GM18498 (cell line): Measurements from ENCODE around the gene KCNQ5.
A peak's percentile ranks its signal among the peaks of the same experiment; 100 is the strongest.
"Not testable (repeated sequence)": the region's sequence is repeated elsewhere in the genome, so short reads cannot be mapped to it uniquely, and the experiment has no call there.

Source experiments
- ATAC-seq: cut with Tn5 transposase; IDR thresholded peaks from one replicate; pipeline ENCODE4 v1.9.1; 2021; ENCODE audit warnings: mild to moderate bottlenecking, moderate library complexity; ENCODE audit not compliant: unreplicated experiment

The KCNQ5 gene

DNA sequence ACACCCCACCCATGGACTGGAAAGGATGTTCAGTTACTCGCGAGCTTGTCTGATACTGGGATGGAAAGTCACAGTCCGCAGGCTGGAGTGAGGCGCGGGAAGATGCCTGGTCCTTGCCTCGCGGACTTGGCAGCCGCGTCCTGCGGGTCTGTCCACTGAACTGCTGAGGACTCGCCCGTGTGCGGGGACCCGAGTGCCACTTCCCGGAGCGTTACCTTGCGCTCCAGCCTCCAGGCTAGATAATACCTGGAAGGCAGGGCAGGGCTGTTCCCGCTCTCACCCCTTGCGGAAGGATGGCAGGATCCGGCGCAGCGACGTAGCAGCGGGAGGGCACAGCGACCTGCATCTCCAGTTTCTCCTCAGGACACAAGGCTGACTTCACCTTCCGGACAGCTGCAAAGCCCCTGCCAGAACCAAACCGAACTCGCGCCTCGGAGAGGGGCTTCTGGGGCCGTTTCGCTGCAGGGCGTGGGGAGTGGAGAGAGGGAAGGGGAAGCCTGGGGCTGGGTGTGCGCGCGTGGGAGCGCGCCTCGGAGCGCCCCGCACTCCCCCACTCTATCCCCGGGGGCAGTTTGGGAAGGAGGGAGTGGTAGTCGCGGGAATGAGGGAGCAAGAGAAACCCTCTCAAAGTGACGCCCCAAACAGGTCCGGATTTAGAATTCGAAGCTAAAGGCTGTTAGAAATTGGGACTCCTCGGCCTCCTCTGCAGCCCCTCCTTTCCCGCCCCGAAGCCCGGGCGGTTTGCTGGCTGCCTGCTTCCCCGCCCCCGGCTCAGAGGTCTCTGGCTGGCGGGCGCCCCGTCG lies at the start of gene KCNQ5:
KCNQ5 (plus strand) TSS at position 774 of the 803 bp plus-strand sequence.
- ATAC-seq = peak; percentile 1

DNA sequence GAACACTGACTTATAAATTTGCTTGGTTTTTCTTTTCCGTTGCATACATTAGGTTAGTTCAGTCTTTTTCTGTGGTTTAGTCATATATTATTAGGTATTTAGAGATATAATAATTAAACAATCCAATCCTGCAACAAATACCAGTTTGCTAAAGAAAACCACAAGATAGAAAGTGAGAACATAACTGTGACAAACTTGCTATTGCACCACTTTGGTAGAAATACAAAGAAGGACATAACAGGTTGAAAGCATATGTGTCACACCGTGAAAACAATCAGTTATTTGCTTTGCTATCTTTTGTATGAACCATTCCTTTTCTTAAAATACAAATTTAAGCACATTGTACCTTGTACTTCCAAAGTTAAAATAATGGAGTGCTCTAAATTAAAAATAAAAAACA lies 42.0 kb upstream of the KCNQ5 start:
- peak; percentile 78 for ATAC-seq

DNA sequence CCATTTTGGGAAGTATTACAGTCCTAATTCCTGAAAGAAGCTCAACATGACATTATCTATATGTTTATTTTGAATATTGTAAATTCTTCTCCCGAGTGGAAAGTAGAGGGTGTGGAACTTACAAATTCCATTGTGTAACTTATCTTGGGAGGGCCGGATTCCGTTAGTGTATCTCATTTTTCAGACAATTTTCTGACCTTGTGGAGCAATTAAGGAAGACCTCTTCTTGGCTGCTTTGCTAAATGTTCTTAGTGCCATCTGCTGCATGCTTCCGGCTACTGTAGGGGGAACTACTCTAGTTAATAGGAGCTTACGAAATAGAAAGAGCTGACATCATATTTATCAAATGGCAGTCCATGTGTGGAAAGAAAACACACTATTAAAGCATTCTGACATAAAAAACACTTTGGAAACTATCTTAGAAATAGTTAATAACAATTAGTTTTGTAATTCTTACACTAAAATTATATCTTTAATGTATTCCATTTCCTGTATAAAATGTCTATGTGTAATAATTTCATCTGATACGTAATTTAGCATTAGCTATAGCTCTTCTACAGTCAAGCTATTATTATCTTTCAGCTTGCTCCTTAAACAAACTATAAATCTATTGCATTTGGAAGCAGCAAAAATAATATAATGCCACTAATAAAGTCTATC lies 41.5 kb upstream of the KCNQ5 start:
- peak; percentile 90 for ATAC-seq

DNA sequence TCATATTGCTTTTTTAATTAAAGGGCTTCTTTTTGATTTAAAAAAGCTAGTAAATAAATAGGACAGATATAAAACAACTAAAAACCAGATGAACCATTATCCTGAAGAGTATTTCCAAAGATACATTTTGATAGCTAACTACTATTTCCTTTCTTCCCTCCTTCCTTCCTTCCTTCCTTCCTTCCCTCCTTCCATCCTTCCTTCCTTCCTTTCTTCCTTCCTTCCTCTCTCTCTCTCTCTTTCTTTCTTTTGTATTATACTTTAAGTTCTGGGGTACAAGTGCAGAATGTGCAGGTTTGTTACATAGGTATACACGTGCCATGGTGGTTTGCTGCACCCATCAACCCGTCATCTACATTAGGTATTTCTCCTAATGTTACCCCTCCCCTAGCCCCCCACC lies 40.9 kb upstream of the KCNQ5 start:
- ATAC-seq = not testable (repeated sequence)

DNA sequence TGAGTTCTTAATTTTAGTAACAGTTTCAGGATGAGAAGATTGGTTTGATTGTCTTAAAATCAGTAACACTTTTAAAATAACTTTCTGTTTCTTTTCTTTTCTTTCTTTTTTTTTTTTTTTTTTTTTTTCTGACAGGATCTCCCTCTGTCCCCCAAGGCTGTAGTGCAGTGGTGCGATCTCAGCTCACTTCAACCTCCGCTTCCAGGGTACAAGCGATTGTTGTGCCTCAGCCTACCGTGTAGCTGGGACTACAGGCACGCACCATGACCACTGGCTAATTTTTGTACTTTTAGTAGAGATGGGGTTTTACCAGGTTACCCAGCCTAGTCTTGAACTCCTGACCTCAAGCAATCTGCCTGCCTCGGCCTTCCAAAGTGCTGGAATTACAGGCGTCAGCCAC lies 33.7 kb upstream of the KCNQ5 start:
- no peak for ATAC-seq

DNA sequence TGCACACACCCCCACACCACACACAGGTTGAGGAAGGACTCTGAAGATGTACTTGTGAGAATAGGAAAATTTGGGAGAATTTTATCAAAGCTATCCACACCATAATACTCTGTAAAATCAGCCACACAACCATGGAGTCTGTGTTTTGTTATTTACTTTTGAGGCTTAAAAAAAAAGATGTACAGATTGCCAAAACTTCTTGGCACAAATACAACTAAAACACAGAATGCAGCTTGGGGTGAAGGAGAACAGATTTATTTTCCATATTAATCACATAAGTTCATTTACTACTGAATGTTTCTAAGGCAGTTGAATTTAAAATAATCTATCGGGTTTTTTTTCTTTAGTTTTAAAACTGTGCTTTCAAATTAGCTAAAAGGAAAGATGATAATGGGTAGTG lies 32.8 kb upstream of the KCNQ5 start:
- ATAC-seq = no peak

DNA sequence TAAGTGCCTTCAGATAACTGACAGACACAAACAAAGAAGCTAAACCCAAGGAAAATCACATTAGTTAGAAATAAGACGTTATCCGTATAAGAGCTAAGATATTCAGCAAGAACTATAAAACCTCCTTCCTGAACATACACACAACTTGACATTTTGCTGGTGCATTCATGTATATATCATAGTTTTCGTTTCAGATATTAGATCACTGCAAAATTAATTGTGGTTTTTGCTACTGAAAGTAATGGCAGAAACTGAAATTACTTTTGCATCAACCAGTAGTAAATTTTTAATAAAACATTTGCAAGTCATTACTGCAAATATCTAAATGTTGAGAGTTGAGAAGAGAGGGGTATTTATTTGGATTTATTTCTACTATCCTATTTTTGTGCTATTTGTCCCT lies 26.1 kb upstream of the KCNQ5 start:
- peak; percentile 73 for ATAC-seq

DNA sequence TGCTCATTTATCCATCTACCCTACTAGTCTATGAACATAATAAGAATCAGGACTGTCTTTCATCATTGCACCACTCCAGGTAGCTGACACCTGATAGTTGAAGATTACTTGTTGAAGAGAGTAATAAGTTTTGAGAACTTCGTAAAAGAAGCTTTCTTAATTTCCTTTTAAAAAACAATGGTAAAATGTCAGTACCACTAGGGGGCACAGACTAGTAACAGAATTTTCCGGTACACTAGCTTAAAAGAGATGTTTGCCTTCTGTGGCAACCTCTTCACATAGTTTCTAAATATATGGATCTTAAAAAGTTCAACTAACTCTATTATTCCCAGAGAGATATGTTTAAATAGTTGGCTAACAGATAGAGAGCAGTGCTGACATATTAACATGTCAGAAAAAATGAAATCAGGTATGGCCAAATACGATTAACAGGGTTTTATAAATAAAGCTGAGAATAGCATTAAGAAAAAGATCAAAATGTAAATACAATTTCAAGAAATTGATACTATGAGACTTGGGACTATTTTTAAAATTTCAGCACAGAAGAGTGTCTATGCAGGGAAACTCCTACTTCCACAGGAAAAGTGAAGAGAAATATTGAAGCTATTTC lies 5.4 kb upstream of the KCNQ5 start:
- no peak for ATAC-seq

DNA sequence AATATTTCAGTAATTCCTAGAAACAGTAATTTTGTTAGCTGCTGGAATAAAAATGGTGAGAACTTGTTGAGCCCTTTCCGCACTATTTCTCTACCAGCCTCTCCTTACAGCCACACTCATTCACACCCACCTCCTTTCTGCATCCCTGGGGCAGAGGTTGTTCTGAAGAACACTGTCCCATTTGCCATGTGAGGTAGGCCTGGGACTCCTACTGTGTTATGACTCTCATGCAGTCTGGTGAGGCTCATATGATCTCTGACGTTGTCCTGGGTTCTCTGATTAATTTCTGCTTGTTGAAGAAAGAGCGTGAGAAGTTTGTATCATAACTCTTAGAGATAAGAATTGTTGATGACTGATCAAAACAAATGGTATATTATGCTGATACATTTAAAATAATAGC lies 4.1 kb upstream of the KCNQ5 start:
- no peak for ATAC-seq

DNA sequence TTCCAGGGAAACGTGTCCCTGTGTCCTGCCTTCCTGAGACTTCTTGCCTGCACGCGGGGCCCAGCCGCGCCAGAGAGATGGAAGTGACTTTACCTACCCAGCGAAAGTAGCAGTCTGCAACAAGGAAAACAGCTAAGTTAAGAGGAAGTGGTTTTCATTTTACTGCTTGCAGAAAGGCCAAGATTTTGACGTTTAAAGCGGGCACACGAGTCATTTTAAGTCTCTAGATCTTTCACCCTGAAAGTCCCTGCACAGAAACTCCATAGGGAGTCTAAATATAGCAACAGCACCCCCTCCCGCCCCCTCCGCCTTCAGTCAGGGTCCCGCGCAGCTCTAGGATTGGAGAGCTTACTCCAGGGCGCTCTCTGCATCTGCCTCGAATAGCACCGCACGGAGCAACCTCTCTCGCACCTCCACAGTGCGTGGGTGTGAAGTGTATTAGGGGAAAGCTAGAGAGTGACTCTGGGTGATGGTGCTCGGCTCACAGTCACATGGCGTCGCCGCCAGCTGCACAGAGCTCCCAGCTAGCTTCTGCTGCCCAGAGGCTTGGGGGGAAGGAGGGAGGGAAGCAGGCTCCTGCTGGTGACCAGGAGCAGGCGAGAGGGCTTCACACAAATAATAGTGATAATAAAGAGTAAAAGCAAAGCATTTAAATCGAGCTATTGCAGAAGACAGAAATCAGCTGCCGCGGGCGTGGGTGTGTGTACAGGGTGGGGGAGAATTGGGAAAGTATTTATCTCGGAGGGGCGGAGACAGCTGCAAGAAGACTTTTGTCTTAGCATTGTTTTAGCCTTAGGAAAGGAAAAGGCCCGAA lies 1.8 kb upstream of the KCNQ5 start:
- ATAC-seq = peak; percentile 60

DNA sequence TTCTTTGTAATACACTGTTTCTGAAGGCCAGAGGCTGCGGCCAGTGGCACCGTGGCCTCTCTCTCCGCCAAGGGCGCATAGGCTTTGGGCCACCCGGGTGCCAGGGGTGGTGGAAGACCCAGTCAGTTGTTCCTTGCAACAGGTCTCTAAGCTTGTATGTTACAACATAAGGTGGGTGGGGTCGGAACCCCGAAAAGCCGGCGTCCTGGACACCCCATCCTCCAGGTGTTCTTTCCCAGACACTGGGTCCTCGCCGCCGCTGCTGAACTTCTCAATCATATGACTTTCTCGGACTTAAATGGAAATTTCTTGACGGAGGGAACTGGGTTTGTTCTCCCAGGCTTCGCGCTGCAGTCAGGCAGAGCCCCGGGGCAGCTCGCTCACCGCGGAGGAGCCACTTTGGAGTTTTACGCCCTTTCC lies 983 bp upstream of the KCNQ5 start:
- ATAC-seq = no peak

DNA sequence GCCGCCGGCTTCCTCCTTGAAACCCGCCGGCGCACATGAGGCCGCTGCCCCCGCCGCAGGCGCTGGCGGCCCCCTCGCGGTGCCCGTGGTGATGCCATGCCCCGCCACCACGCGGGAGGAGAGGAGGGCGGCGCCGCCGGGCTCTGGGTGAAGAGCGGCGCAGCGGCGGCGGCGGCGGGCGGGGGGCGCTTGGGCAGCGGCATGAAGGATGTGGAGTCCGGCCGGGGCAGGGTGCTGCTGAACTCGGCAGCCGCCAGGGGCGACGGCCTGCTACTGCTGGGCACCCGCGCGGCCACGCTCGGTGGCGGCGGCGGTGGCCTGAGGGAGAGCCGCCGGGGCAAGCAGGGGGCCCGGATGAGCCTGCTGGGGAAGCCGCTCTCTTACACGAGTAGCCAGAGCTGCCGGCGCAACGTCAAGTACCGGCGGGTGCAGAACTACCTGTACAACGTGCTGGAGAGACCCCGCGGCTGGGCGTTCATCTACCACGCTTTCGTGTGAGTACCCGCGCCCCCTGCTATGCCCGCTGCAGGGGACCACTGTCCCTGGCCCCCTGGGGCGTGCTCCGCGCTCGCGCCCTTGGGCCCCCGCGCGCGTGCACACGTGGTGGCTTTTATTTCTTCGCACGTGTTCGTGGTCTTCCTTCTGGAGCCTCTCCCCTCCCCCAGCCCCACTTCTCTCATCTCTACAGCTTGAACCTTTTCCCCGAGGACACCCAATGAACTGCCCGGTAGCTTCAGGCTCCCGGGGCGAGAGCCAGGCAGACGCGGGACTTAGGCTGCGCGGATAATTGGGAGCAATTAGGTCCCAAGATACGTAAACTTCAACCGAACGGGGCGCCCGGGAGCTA lies 453 bp downstream of the KCNQ5 start:
- ATAC-seq = peak; percentile 44

DNA sequence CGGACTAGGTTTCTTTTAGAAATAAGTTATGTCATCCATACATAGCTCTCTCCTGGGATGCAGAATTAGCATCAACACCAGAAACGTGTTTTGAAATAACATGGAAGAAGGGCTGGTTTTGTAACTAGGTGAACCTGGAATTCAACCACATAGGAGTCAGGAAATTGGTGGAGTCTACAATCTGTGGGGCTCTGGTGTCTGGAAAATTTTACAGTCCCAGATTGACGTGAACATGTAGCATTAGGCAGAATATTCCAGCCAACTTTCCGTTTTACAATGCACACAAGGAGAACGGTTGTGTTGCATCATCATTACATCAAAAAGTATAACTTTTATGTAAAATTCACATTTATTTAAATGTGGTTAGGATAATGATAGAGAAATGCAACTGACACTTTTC lies 1.9 kb downstream of the KCNQ5 start:
- no peak for ATAC-seq

DNA sequence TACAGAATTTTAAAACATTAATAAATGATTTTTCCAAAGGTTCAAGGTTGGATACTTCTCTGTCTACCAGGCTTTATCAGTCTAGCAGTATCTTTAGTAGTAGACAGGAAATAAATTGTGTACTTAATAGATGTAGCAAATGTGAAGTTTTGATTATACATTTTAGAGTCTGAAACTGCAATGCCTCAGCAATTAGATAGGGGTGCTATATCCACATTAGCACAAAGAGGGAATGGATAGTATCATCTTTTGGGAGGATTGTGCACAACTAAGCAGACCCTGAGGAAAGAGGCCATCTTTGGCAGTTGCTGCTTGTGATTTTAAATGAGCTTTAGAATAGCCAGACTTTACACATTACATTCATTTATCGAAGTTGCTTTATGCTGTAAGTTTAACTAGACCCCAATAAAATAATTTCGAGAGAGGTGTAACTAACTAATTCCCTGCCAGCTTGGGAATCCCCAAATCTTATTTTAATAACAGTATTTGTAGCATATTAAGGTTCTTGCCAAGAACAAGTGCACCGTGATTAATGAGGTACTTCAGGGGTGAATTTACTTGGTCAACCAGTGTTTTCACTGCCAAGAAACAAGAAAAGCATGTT lies 2.8 kb downstream of the KCNQ5 start:
- no peak for ATAC-seq

DNA sequence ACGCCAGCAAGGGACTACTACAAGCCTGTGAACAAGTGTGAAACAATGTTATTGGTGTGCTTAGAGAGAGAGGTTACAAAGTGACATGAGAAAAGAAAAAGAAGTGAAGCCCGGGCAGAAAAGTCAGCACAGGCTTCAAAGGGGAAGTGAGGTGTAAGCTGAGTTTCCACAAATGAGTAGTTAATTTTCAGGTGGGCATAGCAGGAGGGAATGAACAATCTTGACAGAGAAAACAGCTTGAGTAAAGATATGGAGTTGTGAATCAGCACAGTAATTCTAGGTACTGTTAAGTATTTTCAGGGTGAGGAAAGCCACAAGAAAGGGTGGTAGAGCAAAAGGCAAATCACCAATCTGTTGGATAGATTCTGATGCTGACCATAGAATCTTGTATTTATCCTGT lies 4.3 kb downstream of the KCNQ5 start:
- ATAC-seq = peak; percentile 40

DNA sequence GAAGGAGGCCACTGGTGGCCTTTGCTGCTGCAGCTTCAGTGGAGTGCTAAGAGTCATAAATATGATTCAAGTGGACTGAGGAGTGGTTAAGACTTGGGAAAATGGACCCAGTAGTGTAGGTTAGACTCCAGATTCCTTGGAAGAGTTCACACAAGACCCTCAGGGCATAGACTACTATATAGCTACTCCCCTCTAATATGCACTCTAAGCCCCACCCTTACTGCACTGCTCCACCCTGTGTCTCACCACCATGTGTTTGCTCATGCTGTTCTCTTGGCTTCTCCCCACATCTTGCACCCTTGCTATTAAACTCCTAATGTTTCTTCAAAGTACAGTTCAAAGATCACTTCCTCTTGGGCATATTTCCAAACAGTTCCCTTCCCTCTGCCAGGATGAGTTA lies 5.7 kb downstream of the KCNQ5 start:
- ATAC-seq = no peak

DNA sequence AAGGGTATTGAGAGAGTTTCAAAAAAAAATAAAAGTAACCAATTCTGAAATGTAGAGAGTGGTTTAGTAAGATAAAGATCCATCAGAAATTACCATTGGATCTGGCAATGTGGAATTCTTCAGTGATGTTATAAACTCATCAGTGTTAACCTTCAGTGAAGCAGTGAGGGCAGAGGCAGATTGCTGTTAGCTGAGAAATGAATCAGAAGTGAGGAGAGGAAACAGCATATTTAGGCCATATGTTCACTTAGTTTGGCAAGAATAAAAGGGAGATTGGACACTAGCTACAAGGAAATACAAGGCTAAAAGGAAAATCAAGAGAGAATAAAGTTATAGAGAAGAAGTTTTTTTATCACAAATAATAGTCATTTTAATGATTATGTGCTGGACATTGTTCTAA lies 9.6 kb downstream of the KCNQ5 start:
- ATAC-seq = no peak

DNA sequence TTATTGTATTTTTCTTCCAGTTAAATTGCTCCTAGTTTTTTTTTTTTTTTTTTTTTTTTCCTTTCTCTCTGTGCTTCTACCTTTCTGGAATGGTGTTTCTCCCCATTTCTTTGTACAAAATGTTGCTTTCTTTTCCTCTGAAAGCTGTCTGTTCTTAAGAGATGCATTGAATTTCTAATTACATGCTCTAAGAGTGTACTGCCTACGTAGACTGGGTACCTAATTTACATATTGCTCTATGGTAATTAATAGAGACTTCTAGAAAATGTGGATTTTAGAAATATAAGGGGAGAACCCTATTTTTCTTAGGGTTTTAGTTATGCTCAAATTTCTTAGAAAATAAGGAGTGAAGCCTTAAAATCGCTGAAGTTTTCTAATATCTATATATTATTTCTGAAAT lies 13.8 kb downstream of the KCNQ5 start:
- no peak for ATAC-seq

DNA sequence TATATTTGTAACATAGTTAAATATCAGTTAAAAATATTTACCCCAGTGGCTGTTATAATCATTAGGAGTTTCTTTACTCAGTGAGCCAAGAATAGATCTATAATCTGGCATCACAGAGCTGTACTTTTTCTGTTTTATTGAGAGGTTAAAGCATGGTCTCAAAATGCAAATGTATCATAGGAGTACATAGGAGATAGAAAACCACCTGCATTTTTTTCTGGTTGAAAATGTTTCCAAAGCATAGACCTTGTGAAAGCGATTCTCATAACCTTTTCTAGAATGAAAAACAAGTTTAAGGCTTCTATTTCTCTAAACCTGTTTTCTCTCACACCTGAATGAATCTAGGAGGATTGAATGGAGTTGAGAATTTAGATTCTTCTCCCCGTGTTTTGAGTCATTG lies 14.4 kb downstream of the KCNQ5 start:
- peak; percentile 93 for ATAC-seq

DNA sequence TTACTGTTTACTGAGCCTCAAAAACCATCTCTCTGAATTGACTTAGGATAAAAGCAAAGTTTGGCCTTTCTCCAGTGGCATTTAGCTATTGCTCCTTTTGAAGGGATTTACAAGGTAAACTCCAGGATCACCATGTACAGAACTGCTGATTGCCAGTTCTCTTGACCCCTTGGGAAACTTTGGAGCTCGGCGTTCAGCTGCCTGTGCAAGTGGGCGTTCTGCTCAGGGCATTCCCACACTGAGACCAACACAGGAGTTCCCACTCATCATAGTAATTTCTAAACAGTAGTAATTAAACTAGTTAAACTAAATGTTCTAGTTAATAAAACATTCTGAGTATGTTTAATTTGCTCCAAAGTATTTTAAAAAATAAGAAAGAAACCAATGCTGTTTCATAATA lies 14.9 kb downstream of the KCNQ5 start:
- no peak for ATAC-seq
